HepG2 (cell line): ENCODE results near the gene ARPP21. TPM values are rescaled to one million over a fixed set of nuclear protein-coding genes. Genes with fewer than 3 reads are reported as not detected.

ENCODE experiments used
- ATAC-seq: fragments of 200-7000 bp; cut with Tn5 transposase; 3 replicates; pipeline ENCODE4 v1.9.1; 2020; ENCODE audit warnings: mild to moderate bottlenecking, moderate library complexity
- BruUV-seq: library from RNA; stranded (reverse); fragments of 400-500 nt; replicated peaks from 2 replicates; lab custom pipeline; 2021; lab: Mats Ljungman, UMichigan
- CTCF ChIA-PET: fragments of 300-600 bp; formaldehyde crosslinking; extraction: SDS; loops from one replicate; lab custom pipeline; 2021; ENCODE audit warnings: low total read pairs, inconsistent platforms, low intra/inter-chr PET ratio; lab: Yijun Ruan, JAX
- POLR2A ChIA-PET: fragments of 350-600 bp; sonication (Branson Sonifier 250); formaldehyde crosslinking; loops from one replicate; lab custom pipeline; 2020; ENCODE audit warnings: antibody characterized with exemption, inconsistent platforms; lab: Yijun Ruan, JAX
- DNase-seq: peaks from one replicate; pipeline ENCODE4 v3.0.0-alpha.2; 2015; ENCODE audit warnings: low spot score
- FAIRE-seq: peaks from 3 replicates; lab custom pipeline; 2011; peaks lifted over from hg19 to GRCh38; lab: Jason Lieb, UNC
- H2AFZ ChIP-seq: one replicate; pipeline ENCODE4 v1.6.1; 2011; ENCODE audit warnings: low read length, inconsistent platforms
- H3K27ac ChIP-seq: fragments of 300-600 bp; 3 replicates; pipeline ENCODE4 v1.8.0; 2011; ENCODE audit warnings: mixed run types, mild to moderate bottlenecking, mixed read lengths, low read length, inconsistent platforms; ENCODE audit not compliant: insufficient read depth; ENCODE audit errors: extremely low read length
- H3K27me3 ChIP-seq, 2 experiments: fragments of 200-600 bp in 1 of 2; 2 replicates in 1 of 2; 3 replicates in 1 of 2; pipeline versions ENCODE4 v1.6.0 to v1.8.0; 2011; ENCODE audit warnings: low read length in 2 of 2, mild to moderate bottlenecking in 2 of 2, moderate library complexity in 2 of 2, inconsistent platforms in 1 of 2; ENCODE audit not compliant: insufficient read depth in 2 of 2, control insufficient read depth in 1 of 2
- H3K36me3 ChIP-seq, 2 experiments: fragments of 200-600 bp in 1 of 2; replicated peaks in 1 of 2; 2 replicates in 1 of 2; 3 replicates in 1 of 2; pipeline versions ENCODE4 v1.5.1 to v1.8.0; 2011; ENCODE audit warnings: low read length in 2 of 2, inconsistent platforms in 1 of 2; ENCODE audit not compliant: insufficient read depth in 2 of 2, control insufficient read depth in 1 of 2
- H3K4me1 ChIP-seq: 2 replicates; pipeline ENCODE4 v1.5.1; 2012; ENCODE audit warnings: low read length, inconsistent platforms; ENCODE audit not compliant: insufficient read depth
- H3K4me2 ChIP-seq: 2 replicates; pipeline ENCODE4 v1.6.0; 2011; ENCODE audit warnings: low read depth, low read length, inconsistent platforms
- H3K4me3 ChIP-seq, 3 experiments: fragments of 200-600 bp in 1 of 3; sonication (generic), shearing (Covaris generic) in 1 of 3; replicated peaks in 1 of 3; 2 replicates each; pipeline ENCODE4 v1.5.1; 2011 to 2016; ENCODE audit warnings: low read length in 3 of 3, inconsistent platforms in 2 of 3, low read depth in 2 of 3, mild to moderate bottlenecking in 2 of 3, control low read depth in 1 of 3, mixed read lengths in 1 of 3; ENCODE audit not compliant: insufficient read depth in 1 of 3
- H3K79me2 ChIP-seq: one replicate; pipeline ENCODE4 v1.6.1; 2011; ENCODE audit warnings: low read length, inconsistent platforms; ENCODE audit not compliant: insufficient read depth
- H3K9ac ChIP-seq: 2 replicates; pipeline ENCODE4 v1.6.0; 2011; ENCODE audit warnings: mild to moderate bottlenecking, low read depth, low read length, inconsistent platforms; ENCODE audit not compliant: insufficient read depth
- H3K9me3 ChIP-seq: 2 replicates; pipeline ENCODE4 v1.5.1; 2012; ENCODE audit warnings: mild to moderate bottlenecking, low read length
- H4K20me1 ChIP-seq: 2 replicates; pipeline ENCODE4 v1.6.0; 2011; ENCODE audit warnings: inconsistent platforms, mild to moderate bottlenecking, low read length, moderate library complexity; ENCODE audit not compliant: insufficient read depth
- FOXC1 ChIP-seq: sonication (generic); formaldehyde crosslinking; IDR thresholded peaks from 2 replicates; pipeline ENCODE4 v1.8.0; 2022; ENCODE audit warnings: mild to moderate bottlenecking, missing genetic modification reagents, borderline replicate concordance
- GLI4 ChIP-seq: sonication (generic); formaldehyde crosslinking; IDR thresholded peaks from 2 replicates; pipeline ENCODE4 v1.5.1; 2020; ENCODE audit warnings: missing genetic modification reagents, mild to moderate bottlenecking, moderate library complexity, borderline replicate concordance
- PBX2 ChIP-seq: IDR thresholded peaks from 2 replicates; pipeline ENCODE4 v1.6.1; 2016; ENCODE audit warnings: control low read depth
- SATB2 ChIP-seq: sonication (generic); formaldehyde crosslinking; IDR thresholded peaks from 2 replicates; pipeline ENCODE4 v1.5.0; 2020; ENCODE audit warnings: missing genetic modification reagents
- TCF7L2 ChIP-seq: IDR thresholded peaks from 2 replicates; pipeline ENCODE4 v1.6.1; 2011; ENCODE audit warnings: mild to moderate bottlenecking, low read depth, low read length, moderate library complexity
- THAP9 ChIP-seq: sonication (generic); formaldehyde crosslinking; IDR thresholded peaks from 2 replicates; pipeline ENCODE4; 2020; ENCODE audit warnings: missing genetic modification reagents, mild to moderate bottlenecking, borderline replicate concordance
- ZBTB43 ChIP-seq: sonication (generic); formaldehyde crosslinking; conservative IDR thresholded peaks from 2 replicates; pipeline ENCODE4 v1.4.0; 2020; ENCODE audit warnings: missing genetic modification reagents
- ZNF512B ChIP-seq: sonication (generic); formaldehyde crosslinking; IDR thresholded peaks from 2 replicates; pipeline ENCODE4 v1.5.1; 2020; ENCODE audit warnings: missing genetic modification reagents, mild to moderate bottlenecking, borderline replicate concordance
- ZNF550 ChIP-seq: sonication (generic); formaldehyde crosslinking; IDR thresholded peaks from 2 replicates; pipeline ENCODE4 v1.4.0; 2020; ENCODE audit warnings: mild to moderate bottlenecking, missing genetic modification reagents, borderline replicate concordance
- WGBS: methylation state at CpG from one replicate; pipeline ENCODE4 v1.1.6; 2017; ENCODE audit warnings: low lambda C conversion rate; 5-methylcytosine and 5-hydroxymethylcytosine counted together
- in situ Hi-C: cut with HindIII; loops from 2 replicates; pipeline ENCODE4 v1.10.0; 2017; ENCODE audit warnings: low pct_unique_long_range_greater_than_20kb; ENCODE audit not compliant: extremely low pct_ligation_motif_present
- intact Hi-C: fragments of 100-400 bp; cut with micrococcal nuclease; formaldehyde crosslinking; loops from one replicate; pipeline ENCODE4 v1.10.0; 2022; ENCODE audit not compliant: unreplicated experiment
- polyA plus RNA-seq, 8 experiments: library from polyadenylated mRNA; depleted of rRNA in 3 of 8; stranded (reverse) in 7 of 8; unstranded in 1 of 8; fragments of >200 nt; fragmentation: Illumina TruSeq in 4 of 8; extraction: Trizol in 4 of 8; gene quantifications; 2 replicates each; pipeline versions ENCODE4 v1.2.1 to v1.2.3, GENCODE V29; 2011 to 2016; ENCODE audit warnings: low read depth in 4 of 8, missing spikeins in 1 of 8, mixed read lengths in 1 of 8; ENCODE audit not compliant: insufficient read depth in 1 of 8
- total RNA-seq, 5 experiments: library from RNA; depleted of rRNA; stranded (reverse); fragments of >200 nt; fragmentation: Illumina TruSeq; extraction: Trizol; gene quantifications; 2 replicates each; pipeline ENCODE4 v1.2.3, GENCODE V29; 2016; ENCODE audit warnings: low read depth in 1 of 5

Gene ARPP21
- total and polyA plus RNA-seq, 2 of the 13 experiments (the other 11 are each of a cell fraction or from before 2014, with no cell fraction given) = not detected

- Histone ChIP-seq H3K4me2 (no peak overlapping the region), H3K36me3 (no peaks in the 10 kb centered on the region), H3K27ac (no peak overlapping the region), H3K79me2 (no peaks in the 10 kb centered on the region), H3K27me3 (no peaks in the 10 kb centered on the region; a peak in 1 of 5 replicates), H3K4me1 (no peaks in the 10 kb centered on the region), H2AFZ (no peak overlapping the region), H3K4me3 (no peak overlapping the region), H3K9me3 (peaks cover 15% of the 10 kb centered on the region), H3K9ac (no peak overlapping the region), H4K20me1 (no peaks in the 10 kb centered on the region)
- ATAC-seq (no peak), DNase-seq (no peak), FAIRE-seq (no peak)
- ChIA-PET POLR2A (no interaction called here), CTCF (no interaction called here)
- intact Hi-C loops (no loop called here), in situ Hi-C loops (no loop called here)
- BruUV-seq = no TSS peak
- no peak for TF ChIP-seq SATB2
- TF ChIP-seq TCF7L2 = no peak
- TF ChIP-seq FOXC1 (CRISPR knock-in tag) = no peak
- no peak for TF ChIP-seq GLI4
- no peak for TF ChIP-seq ZBTB43
- no peak for TF ChIP-seq THAP9 (CRISPR knock-in tag)
- TF ChIP-seq PBX2 (CRISPR knock-in tag) = no peak
- no peak for TF ChIP-seq ZNF512B (CRISPR knock-in tag)
- no peak for TF ChIP-seq ZNF550 (CRISPR knock-in tag)
- WGBS = 66% methylated on average over 4 of the region's 4 CpGs
These were observed 146.0 kb downstream of the ARPP21 start for GRCh38 chr3:35785234-35785888.
